ENCODE results near the gene GPX1. TPM values are rescaled to one million over a fixed set of nuclear protein-coding genes. Genes with fewer than 3 reads are reported as not detected.

Gene GPX1
- total RNA-seq, 6 experiments from 2014 or later, result 127 to 455 (median 278) TPM

DNA sequence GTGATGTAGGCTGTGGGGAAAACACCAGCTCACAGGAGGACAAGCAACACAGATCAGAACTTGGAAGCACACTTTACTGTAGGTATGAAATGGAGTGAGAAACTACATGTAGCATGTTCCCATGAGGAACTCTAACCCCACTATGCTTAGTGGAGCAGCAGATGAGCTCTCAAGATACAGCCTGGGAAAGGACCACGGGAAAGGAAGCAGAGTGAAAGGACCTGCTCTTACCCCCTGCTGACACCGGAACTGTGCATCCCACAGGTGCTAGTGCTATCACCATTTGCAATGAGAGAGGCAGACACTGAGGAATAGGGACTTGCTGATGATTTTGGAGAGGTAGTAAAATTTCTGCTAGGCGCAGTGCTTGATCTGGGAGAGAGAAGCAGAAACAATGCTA lies 46.9 kb downstream of the GPX1 start:
- H3K27me3 ChIP-seq, result no peaks in the 10 kb centered on the region
- ATAC-seq (no peak), DNase-seq (no peak)
- H3K4me1 ChIP-seq, result no peaks in the 10 kb centered on the region
- no peak overlapping the region for H3K4me3 ChIP-seq
- no peak overlapping the region for H3K27ac ChIP-seq
- WGBS (ENCODE audit: insufficient coverage, low coverage, low lambda C conversion rate, missing lambda C conversion rate), result 93% methylated on average over 3 of the region's 3 CpGs
- no peaks in the 10 kb centered on the region for H3K9me3 ChIP-seq
- intact Hi-C loops (cut with DNase I), result no loop called here
- peaks cover 0 to 56% (median 13%) of the 10 kb centered on the region in 4 donors for H3K36me3 ChIP-seq
- TF ChIP-seq, protein P1, sequence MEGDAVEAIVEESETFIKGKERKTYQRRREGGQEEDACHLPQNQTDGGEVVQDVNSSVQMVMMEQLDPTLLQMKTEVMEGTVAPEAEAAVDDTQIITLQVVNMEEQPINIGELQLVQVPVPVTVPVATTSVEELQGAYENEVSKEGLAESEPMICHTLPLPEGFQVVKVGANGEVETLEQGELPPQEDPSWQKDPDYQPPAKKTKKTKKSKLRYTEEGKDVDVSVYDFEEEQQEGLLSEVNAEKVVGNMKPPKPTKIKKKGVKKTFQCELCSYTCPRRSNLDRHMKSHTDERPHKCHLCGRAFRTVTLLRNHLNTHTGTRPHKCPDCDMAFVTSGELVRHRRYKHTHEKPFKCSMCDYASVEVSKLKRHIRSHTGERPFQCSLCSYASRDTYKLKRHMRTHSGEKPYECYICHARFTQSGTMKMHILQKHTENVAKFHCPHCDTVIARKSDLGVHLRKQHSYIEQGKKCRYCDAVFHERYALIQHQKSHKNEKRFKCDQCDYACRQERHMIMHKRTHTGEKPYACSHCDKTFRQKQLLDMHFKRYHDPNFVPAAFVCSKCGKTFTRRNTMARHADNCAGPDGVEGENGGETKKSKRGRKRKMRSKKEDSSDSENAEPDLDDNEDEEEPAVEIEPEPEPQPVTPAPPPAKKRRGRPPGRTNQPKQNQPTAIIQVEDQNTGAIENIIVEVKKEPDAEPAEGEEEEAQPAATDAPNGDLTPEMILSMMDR (IDR thresholded peaks at IDR 0.05), result no peak
- no peak for TF ChIP-seq POLR2A (IDR thresholded peaks at IDR 0.05)

DNA sequence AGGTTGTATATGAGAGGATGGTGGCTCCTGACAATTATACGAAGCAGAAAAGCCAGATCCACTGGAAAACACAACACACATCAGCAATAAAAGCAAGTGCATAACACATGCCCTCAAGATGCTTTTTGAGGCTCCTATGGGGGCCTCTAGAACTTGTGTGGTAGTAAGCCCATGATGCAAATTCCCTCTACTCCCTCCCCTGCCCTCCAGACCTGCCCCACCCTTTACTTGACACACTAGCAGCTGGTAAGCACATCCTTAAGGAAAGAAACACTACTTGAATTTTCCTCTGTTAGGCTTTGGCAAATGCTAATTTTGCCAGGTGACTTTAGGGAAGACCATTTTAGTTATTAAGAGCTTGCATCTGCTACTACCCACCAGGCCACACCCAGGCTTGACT lies 47.5 kb downstream of the GPX1 start:
- 83% methylated on average over 1 of the region's 1 CpG for WGBS (ENCODE audit: insufficient coverage, low coverage, low lambda C conversion rate, missing lambda C conversion rate)
- no peak overlapping the region for H3K27ac ChIP-seq
- H3K27me3 ChIP-seq, result no peaks in the 10 kb centered on the region
- no peaks in the 10 kb centered on the region for H3K9me3 ChIP-seq
- no peak for ATAC-seq
- DNase-seq, result no peak
- no peak overlapping the region for H3K4me3 ChIP-seq
- H3K4me1 ChIP-seq, result no peaks in the 10 kb centered on the region
- H3K36me3 ChIP-seq, result peaks cover 0 to 59% (median 11%) of the 10 kb centered on the region in 4 donors
- no peak for TF ChIP-seq POLR2A (IDR thresholded peaks at IDR 0.05)
- TF ChIP-seq, protein P1 (IDR thresholded peaks at IDR 0.05), result no peak
- intact Hi-C loops (cut with DNase I), result no loop called here

Other genes starting within 250 kb of the GPX1 start
- gene USP19, start 237.5 kb downstream of the GPX1 start, total RNA-seq, result 10 to 100 TPM; 28.0 to 39.0 (median 34.1) TPM
- 100 to 1,000 TPM; 129 to 192 (median 163) TPM for gene LAMB2, start 225.3 kb downstream of the GPX1 start, total RNA-seq
- 10 to 100 TPM in 2 of 6 experiments, 1 to 10 TPM in 4; 8.0 to 18.9 (median 8.6) TPM for gene CCDC71, start 192.0 kb downstream of the GPX1 start, total RNA-seq
- 10 to 100 TPM; 10.4 to 15.2 (median 11.5) TPM for gene KLHDC8B, start 186.8 kb downstream of the GPX1 start, total RNA-seq
- gene C3orf62, start 81.1 kb downstream of the GPX1 start, total RNA-seq, result 1 to 10 TPM; 1.6 to 2.3 (median 2.0) TPM
- 10 to 100 TPM; 10.0 to 26.3 (median 22.2) TPM for gene USP4, start 18.3 kb downstream of the GPX1 start, total RNA-seq
- 100 to 1,000 TPM; 142 to 251 (median 171) TPM for gene RHOA, start 53.6 kb upstream of the GPX1 start, total RNA-seq
- gene TCTA, start 54.1 kb upstream of the GPX1 start, total RNA-seq, result 10 to 100 TPM; 15.9 to 26.0 (median 19.4) TPM
- gene AMT, start 64.1 kb upstream of the GPX1 start, total RNA-seq, result 10 to 100 TPM in 5 of 6 experiments, 1 to 10 TPM in 1; 8.4 to 52.0 (median 31.3) TPM
- 10 to 100 TPM in 2 of 6 experiments, 1 to 10 TPM in 4; 2.2 to 13.1 (median 8.3) TPM for gene NICN1, start 71.0 kb upstream of the GPX1 start, total RNA-seq
- gene DAG1, start 111.9 kb upstream of the GPX1 start, total RNA-seq, result 10 to 100 TPM; 54.5 to 92.5 (median 65.2) TPM
- gene BSN, start 196.1 kb upstream of the GPX1 start, total RNA-seq, result under 1 TPM; 0.31 to 0.68 (median 0.50) TPM